Measurements from ENCODE around the gene RASGRP4.

GRCh38 chr19:38373907-38374331, 52.1 kb downstream of the RASGRP4 start:
- no peak for TF ChIP-seq CTCF (conservative IDR thresholded peaks at IDR 0.05)
- no peak for TF ChIP-seq EZH2 (IDR thresholded peaks at IDR 0.05; ENCODE audit: low read depth)
